Prostate gland (tissue), 2 donors: ENCODE measurements around the gene LMCD1.

Experiments used
- POLR2A ChIP-seq: fragments of 450-650 bp; IDR thresholded peaks from one replicate; pipeline ENCODE4 v1.6.1; 2016; ENCODE audit warnings: antibody characterized with exemption, mild to moderate bottlenecking
- POLR2AphosphoS5 ChIP-seq: sonication (generic); formaldehyde crosslinking; IDR thresholded peaks from one replicate; pipeline ENCODE4 v1.6.1; 2017; ENCODE audit warnings: antibody characterized with exemption
- TF ChIP-seq, protein P1 (sequence below), 4 experiments: fragments of 200-600 bp in 2 of 4; fragments of 450-650 bp in 2 of 4; sonication (generic) in 2 of 4; IDR thresholded peaks; 1 replicate in 3 of 4; 2 replicates in 1 of 4; pipeline ENCODE4 v1.5.1; 2016 to 2019; ENCODE audit warnings: antibody characterized with exemption in 4 of 4, mild to moderate bottlenecking in 2 of 4, moderate library complexity in 2 of 4

- TF ChIP-seq, protein P1, sequence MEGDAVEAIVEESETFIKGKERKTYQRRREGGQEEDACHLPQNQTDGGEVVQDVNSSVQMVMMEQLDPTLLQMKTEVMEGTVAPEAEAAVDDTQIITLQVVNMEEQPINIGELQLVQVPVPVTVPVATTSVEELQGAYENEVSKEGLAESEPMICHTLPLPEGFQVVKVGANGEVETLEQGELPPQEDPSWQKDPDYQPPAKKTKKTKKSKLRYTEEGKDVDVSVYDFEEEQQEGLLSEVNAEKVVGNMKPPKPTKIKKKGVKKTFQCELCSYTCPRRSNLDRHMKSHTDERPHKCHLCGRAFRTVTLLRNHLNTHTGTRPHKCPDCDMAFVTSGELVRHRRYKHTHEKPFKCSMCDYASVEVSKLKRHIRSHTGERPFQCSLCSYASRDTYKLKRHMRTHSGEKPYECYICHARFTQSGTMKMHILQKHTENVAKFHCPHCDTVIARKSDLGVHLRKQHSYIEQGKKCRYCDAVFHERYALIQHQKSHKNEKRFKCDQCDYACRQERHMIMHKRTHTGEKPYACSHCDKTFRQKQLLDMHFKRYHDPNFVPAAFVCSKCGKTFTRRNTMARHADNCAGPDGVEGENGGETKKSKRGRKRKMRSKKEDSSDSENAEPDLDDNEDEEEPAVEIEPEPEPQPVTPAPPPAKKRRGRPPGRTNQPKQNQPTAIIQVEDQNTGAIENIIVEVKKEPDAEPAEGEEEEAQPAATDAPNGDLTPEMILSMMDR (IDR thresholded peaks at IDR 0.05), result no peak
- TF ChIP-seq POLR2A (no peak), POLR2AphosphoS5 (no peak)
Observed at GRCh38 chr3:8599146-8599545, 97.5 kb downstream of the LMCD1 start.
